ENCODE measurements around the gene FOLR3.

The FOLR3 gene

GRCh38 chr11:72111300-72112142, 24.0 kb upstream of the FOLR3 start:
- peak overlapping the region; percentile 62 for H3K4me3 ChIP-seq (ENCODE audit: low read depth, low read length)
- H3K36me3 ChIP-seq (replicated peaks): no peaks in the 10 kb centered on the region
- peak; percentile 16 for DNase-seq
- H3K27me3 ChIP-seq (replicated peaks): no peaks in the 10 kb centered on the region
- TF ChIP-seq CTCF (IDR thresholded peaks at IDR 0.05; ENCODE audit: low read depth, low read length, missing control alignments): no peak
- in situ Hi-C loops (cut with HindIII; ENCODE audit: low pct_ligation_motif_present, low sequenced_read_pairs): no loop called here
- peak overlapping the region; percentile 99 for H3K27ac ChIP-seq

DNA sequence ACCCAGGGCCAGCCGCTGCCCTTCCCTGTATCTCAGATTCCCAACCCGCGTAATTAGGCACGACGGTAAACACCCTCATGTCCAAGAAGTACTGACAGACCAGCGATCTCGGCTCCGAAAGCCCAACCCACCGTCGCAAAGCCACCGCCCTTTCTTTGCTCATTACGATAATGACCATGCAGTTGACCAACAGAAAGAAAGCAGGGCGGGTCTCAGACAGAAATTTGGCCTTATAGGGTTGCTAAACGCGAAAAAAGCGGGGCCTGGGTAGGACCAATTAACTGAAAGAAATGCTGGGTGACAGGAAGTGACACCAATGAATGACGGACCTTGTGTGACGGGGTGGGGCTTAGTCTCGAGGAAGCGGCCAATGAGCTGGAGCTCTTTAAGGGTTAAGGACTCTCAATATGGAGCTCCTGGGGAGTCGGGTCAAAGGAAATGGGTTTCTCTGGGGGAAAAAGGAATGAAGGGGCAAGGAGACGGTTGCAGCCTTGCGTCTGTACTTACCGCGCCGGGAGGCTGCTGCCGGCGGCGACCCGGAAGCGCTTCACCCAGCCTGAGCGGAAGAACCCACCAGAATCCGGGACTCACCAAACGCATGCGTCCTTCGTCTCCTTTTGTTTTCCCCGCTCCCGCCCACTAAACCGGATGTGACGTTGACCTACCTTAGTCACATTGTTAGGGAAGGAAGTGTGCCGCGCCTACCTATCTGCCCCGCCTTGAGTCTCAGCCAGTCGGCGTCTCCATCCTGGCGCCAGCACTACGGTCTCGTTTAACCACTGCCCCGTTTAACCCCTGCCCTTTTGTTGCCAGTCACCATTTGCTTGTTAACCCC, 23.2 kb upstream of the FOLR3 start, which contains the start of gene ANAPC15:
Gene ANAPC15 (minus strand): TSS at position 553 of the 835 bp plus-strand sequence. CDS start 1,419 bp downstream, outside the sequence.
- TF ChIP-seq CTCF (IDR thresholded peaks at IDR 0.05; ENCODE audit: low read depth, low read length, missing control alignments): no peak
- Histone ChIP-seq H3K36me3 (replicated peaks) (no peaks in the 10 kb centered on the region), H3K27ac (peak within 1 kb of the TSS; percentile 99), H3K4me3 (ENCODE audit: low read depth, low read length) (peak within 1 kb of the TSS; percentile 80), H3K27me3 (replicated peaks) (no peaks in the 10 kb centered on the region)
- in situ Hi-C loops (cut with HindIII; ENCODE audit: low pct_ligation_motif_present, low sequenced_read_pairs): no loop called here
- DNase-seq: peak; percentile 99

DNA sequence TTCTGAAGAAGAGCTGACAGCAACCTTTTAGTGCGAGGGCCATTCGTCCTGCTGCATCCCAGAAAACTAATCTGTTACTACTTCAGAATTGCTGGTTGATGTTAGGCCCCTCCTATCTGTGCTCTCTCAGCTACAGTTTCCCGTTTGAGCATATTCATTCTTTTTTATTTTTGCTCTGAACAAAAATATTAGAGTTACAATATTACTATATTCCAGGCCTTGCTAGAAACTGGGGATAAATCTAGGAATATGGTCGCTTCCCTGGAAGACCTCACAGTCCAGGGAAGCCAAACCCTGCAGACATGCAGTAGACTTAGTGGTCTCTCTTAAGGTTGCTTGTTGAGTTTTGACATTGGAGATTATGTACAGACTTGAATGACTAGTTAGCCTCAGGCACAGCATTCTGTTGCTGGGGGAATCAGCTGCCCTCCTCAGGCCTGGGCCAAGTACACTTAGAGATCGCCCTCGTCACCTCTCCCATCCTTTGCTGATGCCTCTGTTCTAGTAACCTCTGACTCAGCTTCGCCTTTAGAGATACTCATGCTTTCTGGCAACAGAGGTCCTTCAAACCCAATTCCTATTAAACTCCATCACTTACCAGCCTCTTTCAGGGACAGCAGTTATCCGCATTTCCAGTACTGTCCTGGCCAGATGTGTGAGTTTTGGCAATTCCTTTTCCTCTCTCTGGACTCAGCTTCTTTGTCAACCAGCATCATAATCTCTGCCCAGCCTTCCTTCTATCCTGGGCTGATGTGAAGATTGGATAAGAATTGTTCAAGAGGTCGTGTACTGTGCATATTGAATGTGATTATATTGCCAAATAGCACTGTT, 22.3 kb upstream of the FOLR3 start:
- Histone ChIP-seq H3K4me3 (ENCODE audit: low read depth, low read length) (peak overlapping the region; percentile 80), H3K27ac (peak overlapping the region; percentile 99), H3K27me3 (replicated peaks) (no peaks in the 10 kb centered on the region), H3K36me3 (replicated peaks) (no peaks in the 10 kb centered on the region)
- DNase-seq: no peak
- in situ Hi-C loops (cut with HindIII; ENCODE audit: low pct_ligation_motif_present, low sequenced_read_pairs): no loop called here
- TF ChIP-seq CTCF (IDR thresholded peaks at IDR 0.05; ENCODE audit: low read depth, low read length, missing control alignments): no peak

- Histone ChIP-seq H3K27me3 (replicated peaks) (no peaks in the 10 kb centered on the region), H3K27ac (no peak overlapping the region), H3K36me3 (replicated peaks) (no peaks in the 10 kb centered on the region), H3K4me3 (ENCODE audit: low read depth, low read length) (no peak overlapping the region)
- TF ChIP-seq CTCF (IDR thresholded peaks at IDR 0.05; ENCODE audit: low read depth, low read length, missing control alignments): no peak
- in situ Hi-C loops (cut with HindIII; ENCODE audit: low pct_ligation_motif_present, low sequenced_read_pairs): no loop called here
- no peak for DNase-seq
Measured at GRCh38 chr11:72114570-72114969, 21.0 kb upstream of the FOLR3 start.

DNA sequence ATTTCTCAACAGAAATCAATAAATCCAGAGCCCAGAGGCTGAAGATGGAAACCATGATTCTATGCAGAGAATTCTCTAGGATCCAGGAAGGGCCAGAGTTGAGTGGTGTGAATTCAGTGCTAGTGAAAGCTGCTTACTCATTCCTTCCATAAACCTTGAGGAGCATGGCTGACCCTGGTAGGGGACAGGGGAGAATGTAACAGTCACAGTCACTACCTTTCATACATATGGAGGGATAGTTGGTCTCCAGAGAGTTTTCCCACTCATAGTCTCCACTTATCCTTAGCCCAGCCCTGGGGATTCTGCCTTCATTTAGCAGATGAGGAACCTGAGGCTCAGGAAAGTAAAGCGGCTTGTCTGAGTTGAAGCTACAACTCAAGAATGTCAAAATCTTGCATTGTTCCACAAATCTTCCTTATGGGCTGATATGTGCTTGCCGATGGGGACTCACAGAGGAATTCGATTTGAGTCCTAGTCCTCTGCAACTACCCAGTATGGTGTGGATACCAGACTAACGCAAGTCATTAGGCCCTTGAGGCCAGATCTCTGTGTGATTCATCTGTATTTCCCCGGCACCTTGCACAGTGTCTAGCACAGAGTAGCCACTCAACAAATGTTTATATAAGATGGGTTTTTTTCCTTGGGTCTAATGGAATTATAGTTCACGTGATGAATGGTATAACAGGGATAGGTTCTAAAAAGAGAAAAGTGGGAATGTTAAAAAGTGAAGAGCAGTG, 19.3 kb upstream of the FOLR3 start:
- no peak overlapping the region for H3K4me3 ChIP-seq (ENCODE audit: low read depth, low read length)
- no peak for DNase-seq
- no peak for TF ChIP-seq CTCF (IDR thresholded peaks at IDR 0.05; ENCODE audit: low read depth, low read length, missing control alignments)
- in situ Hi-C loops (cut with HindIII; ENCODE audit: low pct_ligation_motif_present, low sequenced_read_pairs): no loop called here
- no peaks in the 10 kb centered on the region for H3K27me3 ChIP-seq (replicated peaks)
- H3K36me3 ChIP-seq (replicated peaks): no peaks in the 10 kb centered on the region
- no peak overlapping the region for H3K27ac ChIP-seq
